Activated CD4-positive, alpha-beta T cell treated with anti-CD3 and anti-CD28 coated beads, Interleukin-2, Interleukin-6, amounts not matched to agents 100 ng/mL and 50 ng/mL, durations not matched to agents 16 hours and 8 hours (primary cell): ENCODE results near the gene POLA1.
"Not testable (repeated sequence)": the region's sequence is repeated elsewhere in the genome, so short reads cannot be mapped to it uniquely, and the experiment has no call there.

Experiments used
- DNase-seq: peaks from one replicate; pipeline ENCODE4 v3.0.0-alpha.2; 2020

Gene POLA1, protein sequence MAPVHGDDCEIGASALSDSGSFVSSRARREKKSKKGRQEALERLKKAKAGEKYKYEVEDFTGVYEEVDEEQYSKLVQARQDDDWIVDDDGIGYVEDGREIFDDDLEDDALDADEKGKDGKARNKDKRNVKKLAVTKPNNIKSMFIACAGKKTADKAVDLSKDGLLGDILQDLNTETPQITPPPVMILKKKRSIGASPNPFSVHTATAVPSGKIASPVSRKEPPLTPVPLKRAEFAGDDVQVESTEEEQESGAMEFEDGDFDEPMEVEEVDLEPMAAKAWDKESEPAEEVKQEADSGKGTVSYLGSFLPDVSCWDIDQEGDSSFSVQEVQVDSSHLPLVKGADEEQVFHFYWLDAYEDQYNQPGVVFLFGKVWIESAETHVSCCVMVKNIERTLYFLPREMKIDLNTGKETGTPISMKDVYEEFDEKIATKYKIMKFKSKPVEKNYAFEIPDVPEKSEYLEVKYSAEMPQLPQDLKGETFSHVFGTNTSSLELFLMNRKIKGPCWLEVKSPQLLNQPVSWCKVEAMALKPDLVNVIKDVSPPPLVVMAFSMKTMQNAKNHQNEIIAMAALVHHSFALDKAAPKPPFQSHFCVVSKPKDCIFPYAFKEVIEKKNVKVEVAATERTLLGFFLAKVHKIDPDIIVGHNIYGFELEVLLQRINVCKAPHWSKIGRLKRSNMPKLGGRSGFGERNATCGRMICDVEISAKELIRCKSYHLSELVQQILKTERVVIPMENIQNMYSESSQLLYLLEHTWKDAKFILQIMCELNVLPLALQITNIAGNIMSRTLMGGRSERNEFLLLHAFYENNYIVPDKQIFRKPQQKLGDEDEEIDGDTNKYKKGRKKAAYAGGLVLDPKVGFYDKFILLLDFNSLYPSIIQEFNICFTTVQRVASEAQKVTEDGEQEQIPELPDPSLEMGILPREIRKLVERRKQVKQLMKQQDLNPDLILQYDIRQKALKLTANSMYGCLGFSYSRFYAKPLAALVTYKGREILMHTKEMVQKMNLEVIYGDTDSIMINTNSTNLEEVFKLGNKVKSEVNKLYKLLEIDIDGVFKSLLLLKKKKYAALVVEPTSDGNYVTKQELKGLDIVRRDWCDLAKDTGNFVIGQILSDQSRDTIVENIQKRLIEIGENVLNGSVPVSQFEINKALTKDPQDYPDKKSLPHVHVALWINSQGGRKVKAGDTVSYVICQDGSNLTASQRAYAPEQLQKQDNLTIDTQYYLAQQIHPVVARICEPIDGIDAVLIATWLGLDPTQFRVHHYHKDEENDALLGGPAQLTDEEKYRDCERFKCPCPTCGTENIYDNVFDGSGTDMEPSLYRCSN (N-terminal part only)

DNA sequence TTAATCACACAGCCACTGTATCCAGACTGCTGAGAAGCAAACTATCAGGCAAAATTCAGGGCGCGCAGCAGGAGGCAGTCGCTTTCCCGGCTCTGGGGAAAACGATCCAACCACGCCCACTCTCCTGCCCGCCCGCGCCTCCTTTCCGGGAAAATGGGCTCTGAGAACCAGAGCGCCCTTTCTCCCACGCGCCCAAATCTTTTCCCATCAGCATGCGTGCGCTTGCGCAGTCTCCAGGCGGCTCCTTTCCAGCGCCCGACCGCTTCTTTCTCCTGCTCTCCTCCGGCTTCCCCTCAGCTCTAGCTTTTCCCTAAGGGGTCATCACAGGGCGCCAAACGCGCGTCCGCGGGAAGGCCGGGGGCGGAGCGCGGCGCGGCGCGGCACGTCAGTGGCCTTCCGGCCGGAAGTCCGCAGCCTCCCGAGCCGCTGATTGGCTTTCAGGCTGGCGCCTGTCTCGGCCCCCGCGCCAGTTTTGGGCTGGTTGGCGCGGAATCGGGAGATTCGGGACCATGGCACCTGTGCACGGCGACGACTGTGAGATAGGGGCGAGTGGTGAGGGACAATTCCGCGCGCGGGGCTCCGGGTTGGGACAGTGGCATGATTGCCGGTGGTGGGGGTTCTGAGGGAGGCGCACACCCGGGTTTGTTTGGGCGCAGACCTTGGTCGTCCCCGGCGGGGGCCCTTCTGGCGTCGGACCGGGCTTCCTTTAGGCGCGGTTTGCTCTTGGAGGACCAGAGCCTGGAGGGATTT lies at the start of gene POLA1:
POLA1 (plus strand) TSS at position 466 of the 750 bp plus-strand sequence; CDS start at position 510, 44 bp downstream.
- peak; percentile 88 for DNase-seq

DNA sequence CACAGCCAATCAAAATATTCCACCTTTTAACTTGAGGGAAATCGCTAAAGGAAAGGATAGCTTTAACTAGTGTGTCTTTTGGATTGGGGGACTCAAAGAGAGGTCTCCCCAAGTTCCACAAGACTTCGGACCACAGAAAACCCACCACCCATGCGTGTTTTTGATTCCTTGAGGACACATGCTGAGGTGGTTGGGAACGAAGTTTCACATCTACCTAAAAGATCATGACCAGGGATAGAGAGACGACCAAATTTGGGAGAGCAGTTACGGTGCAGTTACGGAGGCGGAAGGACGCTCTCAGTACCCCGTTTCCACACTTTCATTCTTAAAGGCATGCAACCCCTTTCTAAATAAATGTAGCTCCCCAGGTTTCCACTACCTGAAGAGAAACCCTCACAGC lies 47.7 kb upstream of the POLA1 start:
- DNase-seq, result no peak

DNA sequence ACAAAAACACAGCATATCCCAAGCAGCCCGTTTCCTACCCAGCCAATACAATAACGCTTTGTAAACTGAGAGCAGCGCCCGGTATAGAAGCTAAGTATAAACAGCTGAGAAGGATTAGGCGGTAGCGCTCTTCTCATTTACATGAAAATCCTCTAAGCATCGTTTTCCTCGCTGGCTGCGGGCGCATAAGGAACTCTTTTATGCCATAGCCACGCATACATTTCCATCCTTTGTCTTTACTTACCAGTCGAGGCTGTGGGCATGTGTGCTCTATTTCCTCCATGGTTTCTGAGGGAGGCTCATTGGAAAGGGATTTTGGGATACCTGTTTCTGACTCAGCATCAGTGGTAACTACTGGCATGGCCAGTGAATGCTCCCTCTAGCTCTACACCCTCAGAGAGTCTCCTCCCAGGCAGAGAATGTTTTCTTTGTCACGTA lies 47.0 kb upstream of the POLA1 start:
- DNase-seq, result no peak

- peak; percentile 57 for DNase-seq
Observed at GRCh38 chrX:24647257-24648058, 46.3 kb upstream of the POLA1 start, which contains the start of gene PCYT1B. Gene PCYT1B, minus strand, starts transcription at chrX:24647347. Its CDS starts 242 bp downstream, at chrX:24647105.

- DNase-seq, result no peak
Observed at GRCh38 chrX:24648495-24648894, 45.2 kb upstream of the POLA1 start.

DNA sequence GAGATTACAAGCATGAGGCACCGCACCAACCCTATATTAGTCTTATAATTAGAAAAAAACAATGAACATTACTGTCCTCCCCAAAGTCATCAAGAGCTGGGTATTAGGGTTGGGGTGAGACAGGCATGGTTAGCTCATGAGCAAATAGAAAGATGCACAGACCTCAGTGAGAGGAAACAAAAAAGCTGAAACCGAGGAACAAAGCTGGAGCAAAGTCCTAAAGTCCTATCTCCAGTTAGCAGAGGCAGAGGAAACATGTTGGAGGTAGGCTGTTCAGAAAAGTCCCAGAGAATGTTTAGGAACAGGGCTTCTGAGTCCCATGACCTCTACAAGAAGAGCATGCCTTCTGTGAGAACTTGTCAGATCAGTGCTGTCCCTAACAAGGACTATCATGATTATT lies 41.9 kb upstream of the POLA1 start:
- no peak for DNase-seq

GRCh38 chrX:24655679-24656078 lies 38.0 kb upstream of the POLA1 start:
- not testable (repeated sequence) for DNase-seq

- no peak for DNase-seq
Observed at GRCh38 chrX:24657671-24658386, 35.9 kb upstream of the POLA1 start.

DNA sequence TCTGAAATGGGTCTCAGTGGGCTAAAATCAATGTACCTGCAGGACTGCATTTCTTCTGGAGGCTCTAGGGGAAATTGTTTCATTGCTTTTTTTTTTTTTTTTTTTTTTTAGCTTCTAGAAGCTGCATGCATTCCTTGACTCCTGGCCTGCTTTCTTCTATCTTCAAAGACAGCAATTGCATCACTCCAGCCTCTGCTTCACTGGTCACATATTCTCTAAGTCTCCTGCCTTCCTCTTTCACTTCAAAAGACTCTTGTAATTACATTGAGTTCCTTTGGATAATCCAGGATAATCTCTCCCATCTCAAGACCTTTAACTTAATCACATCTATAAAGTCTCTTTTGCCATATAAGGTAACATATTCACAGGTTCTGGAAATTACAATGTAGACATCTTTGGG lies 35.3 kb upstream of the POLA1 start:
- DNase-seq, result no peak

GRCh38 chrX:24659106-24659505 lies 34.6 kb upstream of the POLA1 start:
- DNase-seq, result no peak

GRCh38 chrX:24659646-24660045 lies 34.1 kb upstream of the POLA1 start:
- no peak for DNase-seq

GRCh38 chrX:24661292-24661691 lies 32.4 kb upstream of the POLA1 start:
- DNase-seq, result no peak

GRCh38 chrX:24662352-24662751 lies 31.4 kb upstream of the POLA1 start:
- no peak for DNase-seq

GRCh38 chrX:24668111-24668510 lies 25.6 kb upstream of the POLA1 start:
- no peak for DNase-seq

- DNase-seq, result no peak
Observed at GRCh38 chrX:24672701-24673190, 21.0 kb upstream of the POLA1 start.

DNA sequence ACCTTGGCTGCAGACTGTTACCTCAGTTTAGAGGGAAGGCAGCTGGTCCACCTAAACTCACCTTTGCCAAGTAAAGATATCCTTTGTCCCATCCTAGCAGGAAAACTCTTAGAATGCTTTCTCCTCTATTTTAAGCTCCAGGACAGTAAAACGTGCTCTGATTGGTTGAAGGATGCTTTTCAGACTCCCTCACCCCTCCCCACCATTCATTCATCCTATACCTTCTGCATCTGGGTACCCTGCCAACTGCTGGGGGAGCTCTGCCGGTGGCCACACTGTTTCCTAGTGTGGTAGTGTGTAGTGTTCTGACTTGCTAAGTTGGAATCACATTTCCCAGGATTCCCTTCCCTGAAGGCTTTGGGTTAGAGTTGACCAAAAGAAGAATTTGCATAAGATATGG lies 20.3 kb upstream of the POLA1 start:
- no peak for DNase-seq

DNA sequence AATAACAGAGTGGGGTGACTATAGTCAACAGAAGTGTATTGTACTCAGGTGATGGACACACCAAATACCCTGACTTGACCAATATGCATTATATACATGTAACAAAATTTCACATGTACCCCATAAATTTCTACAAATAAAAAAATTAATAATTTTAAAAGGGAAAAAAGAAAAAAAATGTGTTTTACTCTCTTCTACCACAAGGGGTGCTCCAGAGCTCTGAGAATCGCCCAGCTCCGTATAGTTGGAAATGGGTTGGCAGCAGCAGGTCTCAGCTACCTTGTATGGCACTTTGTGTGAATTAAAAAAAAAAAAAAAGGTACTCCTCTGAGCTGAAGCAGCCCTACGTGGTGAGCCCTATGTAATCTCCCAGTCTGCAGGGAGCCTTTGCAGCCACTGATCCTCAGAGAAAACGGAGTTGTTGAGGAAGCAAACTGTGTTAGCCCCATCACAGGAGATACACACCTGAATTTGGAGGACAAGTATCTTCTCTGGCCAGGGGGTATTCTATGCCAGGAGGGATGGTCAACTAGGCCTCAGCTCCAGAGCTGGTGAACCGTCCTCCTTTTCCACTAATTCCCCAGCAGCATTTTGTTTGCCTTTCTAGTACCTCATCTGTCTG lies 17.2 kb upstream of the POLA1 start:
- DNase-seq, result peak; percentile 25

GRCh38 chrX:24682739-24683432 lies 10.8 kb upstream of the POLA1 start:
- DNase-seq, result peak; percentile 77

DNA sequence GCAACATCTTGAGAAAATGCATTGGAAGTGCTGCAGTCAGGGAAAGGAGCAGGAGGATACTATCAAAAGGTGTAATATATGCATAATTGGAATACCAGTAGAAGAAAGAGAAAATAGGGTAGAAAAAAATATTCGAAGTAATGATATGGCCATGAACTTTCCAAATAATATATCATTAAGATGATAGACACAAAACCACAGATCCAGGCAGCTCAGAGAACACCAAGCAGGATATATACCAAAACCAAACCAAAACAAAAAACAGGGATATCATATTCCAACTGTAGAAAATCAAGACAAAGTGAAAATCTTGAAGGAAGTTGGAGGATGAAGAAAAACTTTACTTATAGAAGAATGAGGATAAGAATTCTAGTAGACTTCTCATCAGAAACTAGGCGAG lies 9.7 kb upstream of the POLA1 start:
- DNase-seq, result no peak
